Measurements from ENCODE around the gene KSR2. TPM values are rescaled to one million over a fixed set of nuclear protein-coding genes. Genes with fewer than 3 reads are reported as not detected.

The KSR2 gene
- total and polyA plus RNA-seq, 2 of the 13 experiments (the other 11 are each of a cell fraction or from before 2014, with no cell fraction given) = 0.02 TPM; not detected in 1

DNA sequence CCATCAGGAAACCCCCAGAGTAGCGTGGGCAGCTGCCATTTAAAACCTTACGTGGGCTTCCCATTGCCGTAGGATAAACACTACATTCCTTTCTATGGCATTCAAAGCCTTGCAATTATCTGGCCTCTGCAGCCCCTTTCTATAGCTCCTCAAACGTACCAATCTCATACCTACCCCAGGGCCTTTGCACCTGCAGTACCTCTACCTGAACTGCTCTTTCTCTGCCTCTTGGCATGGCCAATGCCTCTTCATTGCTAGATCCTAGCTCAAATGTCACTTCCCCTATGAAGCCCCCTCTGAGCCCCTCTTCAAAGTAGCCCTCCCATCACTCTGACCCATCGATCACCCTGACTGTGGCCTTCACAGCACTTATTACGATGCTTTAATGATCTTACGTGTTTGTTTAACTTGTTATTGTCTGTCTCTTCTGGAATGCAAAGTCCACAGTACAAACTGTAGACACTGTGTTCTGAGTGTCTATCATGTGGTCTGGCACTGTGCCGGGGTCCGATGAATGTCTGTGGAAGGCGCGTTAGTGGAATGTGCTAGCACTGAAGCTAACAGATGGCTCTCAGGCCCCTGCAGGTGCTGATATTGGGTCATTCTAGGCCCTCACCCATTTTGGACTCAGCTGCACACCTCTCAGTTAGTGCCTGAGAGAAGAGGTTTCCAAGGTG lies 450.1 kb downstream of the KSR2 start (continued):
- TF ChIP-seq, protein P1, sequence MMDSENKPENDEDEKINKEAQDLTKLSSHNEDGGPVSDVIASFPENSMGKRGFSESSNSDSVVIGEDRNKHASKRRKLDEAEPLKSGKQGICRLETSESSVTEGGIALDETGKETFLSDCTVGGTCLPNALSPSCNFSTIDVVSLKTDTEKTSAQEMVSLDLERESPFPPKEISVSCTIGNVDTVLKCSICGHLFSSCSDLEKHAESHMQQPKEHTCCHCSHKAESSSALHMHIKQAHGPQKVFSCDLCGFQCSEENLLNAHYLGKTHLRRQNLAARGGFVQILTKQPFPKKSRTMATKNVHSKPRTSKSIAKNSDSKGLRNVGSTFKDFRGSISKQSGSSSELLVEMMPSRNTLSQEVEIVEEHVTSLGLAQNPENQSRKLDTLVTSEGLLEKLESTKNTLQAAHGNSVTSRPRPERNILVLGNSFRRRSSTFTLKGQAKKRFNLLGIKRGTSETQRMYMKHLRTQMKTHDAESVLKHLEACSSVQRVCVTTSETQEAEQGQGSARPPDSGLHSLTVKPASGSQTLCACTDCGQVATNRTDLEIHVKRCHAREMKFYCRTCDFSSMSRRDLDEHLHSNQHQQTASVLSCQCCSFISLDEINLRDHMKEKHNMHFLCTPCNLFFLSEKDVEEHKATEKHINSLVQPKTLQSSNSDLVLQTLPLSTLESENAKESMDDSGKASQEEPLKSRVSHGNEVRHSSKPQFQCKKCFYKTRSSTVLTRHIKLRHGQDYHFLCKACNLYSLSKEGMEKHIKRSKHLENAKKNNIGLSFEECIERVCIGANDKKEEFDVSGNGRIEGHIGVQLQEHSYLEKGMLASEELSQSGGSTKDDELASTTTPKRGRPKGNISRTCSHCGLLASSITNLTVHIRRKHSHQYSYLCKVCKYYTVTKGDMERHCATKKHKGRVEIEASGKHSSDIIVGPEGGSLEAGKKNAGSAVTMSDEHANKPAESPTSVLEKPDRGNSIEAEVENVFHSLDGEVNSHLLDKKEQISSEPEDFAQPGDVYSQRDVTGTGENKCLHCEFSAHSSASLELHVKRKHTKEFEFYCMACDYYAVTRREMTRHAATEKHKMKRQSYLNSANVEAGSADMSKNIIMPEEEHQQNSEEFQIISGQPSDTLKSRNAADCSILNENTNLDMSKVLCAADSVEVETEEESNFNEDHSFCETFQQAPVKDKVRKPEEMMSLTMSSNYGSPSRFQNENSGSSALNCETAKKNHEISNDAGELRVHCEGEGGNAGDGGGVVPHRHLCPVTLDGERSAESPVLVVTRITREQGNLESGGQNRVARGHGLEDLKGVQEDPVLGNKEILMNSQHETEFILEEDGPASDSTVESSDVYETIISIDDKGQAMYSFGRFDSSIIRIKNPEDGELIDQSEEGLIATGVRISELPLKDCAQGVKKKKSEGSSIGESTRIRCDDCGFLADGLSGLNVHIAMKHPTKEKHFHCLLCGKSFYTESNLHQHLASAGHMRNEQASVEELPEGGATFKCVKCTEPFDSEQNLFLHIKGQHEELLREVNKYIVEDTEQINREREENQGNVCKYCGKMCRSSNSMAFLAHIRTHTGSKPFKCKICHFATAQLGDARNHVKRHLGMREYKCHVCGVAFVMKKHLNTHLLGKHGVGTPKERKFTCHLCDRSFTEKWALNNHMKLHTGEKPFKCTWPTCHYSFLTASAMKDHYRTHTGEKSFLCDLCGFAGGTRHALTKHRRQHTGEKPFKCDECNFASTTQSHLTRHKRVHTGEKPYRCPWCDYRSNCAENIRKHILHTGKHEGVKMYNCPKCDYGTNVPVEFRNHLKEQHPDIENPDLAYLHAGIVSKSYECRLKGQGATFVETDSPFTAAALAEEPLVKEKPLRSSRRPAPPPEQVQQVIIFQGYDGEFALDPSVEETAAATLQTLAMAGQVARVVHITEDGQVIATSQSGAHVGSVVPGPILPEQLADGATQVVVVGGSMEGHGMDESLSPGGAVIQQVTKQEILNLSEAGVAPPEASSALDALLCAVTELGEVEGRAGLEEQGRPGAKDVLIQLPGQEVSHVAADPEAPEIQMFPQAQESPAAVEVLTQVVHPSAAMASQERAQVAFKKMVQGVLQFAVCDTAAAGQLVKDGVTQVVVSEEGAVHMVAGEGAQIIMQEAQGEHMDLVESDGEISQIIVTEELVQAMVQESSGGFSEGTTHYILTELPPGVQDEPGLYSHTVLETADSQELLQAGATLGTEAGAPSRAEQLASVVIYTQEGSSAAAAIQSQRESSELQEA (CRISPR knock-in tag; IDR thresholded peaks at IDR 0.05; ENCODE audit: not compliant biosample characterization) = no peak
- no peak for TF ChIP-seq ZNF10 (CRISPR knock-in tag; IDR thresholded peaks at IDR 0.05; ENCODE audit: borderline replicate concordance, low read depth)
- TF ChIP-seq MTF1 (CRISPR knock-in tag; IDR thresholded peaks at IDR 0.05) = no peak
- no peak for TF ChIP-seq ZNF670 (CRISPR knock-in tag; IDR thresholded peaks at IDR 0.05; ENCODE audit: borderline replicate concordance)
- no peak for TF ChIP-seq ZNF567 (CRISPR knock-in tag; IDR thresholded peaks at IDR 0.05; ENCODE audit: borderline replicate concordance)
- no peak for TF ChIP-seq ZNF136 (CRISPR knock-in tag; IDR thresholded peaks at IDR 0.05; ENCODE audit: low read depth)
- no peak for TF ChIP-seq NR2C2 (CRISPR knock-in tag; IDR thresholded peaks at IDR 0.05; ENCODE audit: borderline replicate concordance)
- TF ChIP-seq, protein P2, sequence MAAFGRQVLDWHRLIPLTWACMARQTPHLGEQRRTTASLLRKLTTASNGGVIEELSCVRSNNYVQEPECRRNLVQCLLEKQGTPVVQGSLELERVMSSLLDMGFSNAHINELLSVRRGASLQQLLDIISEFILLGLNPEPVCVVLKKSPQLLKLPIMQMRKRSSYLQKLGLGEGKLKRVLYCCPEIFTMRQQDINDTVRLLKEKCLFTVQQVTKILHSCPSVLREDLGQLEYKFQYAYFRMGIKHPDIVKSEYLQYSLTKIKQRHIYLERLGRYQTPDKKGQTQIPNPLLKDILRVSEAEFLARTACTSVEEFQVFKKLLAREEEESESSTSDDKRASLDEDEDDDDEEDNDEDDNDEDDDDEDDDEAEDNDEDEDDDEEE (CRISPR knock-in tag; IDR thresholded peaks at IDR 0.05) = no peak
- no peak for TF ChIP-seq CENPX (CRISPR knock-in tag; IDR thresholded peaks at IDR 0.05)
- TF ChIP-seq KLF13 (CRISPR knock-in tag; IDR thresholded peaks at IDR 0.05) = no peak
- TF ChIP-seq MED1 (CRISPR knock-in tag; IDR thresholded peaks at IDR 0.05) = no peak
- TF ChIP-seq, protein P3, sequence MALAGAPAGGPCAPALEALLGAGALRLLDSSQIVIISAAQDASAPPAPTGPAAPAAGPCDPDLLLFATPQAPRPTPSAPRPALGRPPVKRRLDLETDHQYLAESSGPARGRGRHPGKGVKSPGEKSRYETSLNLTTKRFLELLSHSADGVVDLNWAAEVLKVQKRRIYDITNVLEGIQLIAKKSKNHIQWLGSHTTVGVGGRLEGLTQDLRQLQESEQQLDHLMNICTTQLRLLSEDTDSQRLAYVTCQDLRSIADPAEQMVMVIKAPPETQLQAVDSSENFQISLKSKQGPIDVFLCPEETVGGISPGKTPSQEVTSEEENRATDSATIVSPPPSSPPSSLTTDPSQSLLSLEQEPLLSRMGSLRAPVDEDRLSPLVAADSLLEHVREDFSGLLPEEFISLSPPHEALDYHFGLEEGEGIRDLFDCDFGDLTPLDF (CRISPR knock-in tag; IDR thresholded peaks at IDR 0.05) = no peak
- no peak for TF ChIP-seq ZNF777 (CRISPR knock-in tag; IDR thresholded peaks at IDR 0.05)
- TF ChIP-seq, protein P4, sequence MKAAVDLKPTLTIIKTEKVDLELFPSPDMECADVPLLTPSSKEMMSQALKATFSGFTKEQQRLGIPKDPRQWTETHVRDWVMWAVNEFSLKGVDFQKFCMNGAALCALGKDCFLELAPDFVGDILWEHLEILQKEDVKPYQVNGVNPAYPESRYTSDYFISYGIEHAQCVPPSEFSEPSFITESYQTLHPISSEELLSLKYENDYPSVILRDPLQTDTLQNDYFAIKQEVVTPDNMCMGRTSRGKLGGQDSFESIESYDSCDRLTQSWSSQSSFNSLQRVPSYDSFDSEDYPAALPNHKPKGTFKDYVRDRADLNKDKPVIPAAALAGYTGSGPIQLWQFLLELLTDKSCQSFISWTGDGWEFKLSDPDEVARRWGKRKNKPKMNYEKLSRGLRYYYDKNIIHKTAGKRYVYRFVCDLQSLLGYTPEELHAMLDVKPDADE (CRISPR knock-in tag; IDR thresholded peaks at IDR 0.05) = no peak
- TF ChIP-seq MBD4 (IDR thresholded peaks at IDR 0.05; ENCODE audit: borderline replicate concordance, low read length) = no peak
- no peak for TF ChIP-seq ZNF329 (CRISPR knock-in tag; IDR thresholded peaks at IDR 0.05; ENCODE audit: low read depth)
- no peak for TF ChIP-seq ZNF12 (CRISPR knock-in tag; IDR thresholded peaks at IDR 0.05)
- TF ChIP-seq NR2F2 (IDR thresholded peaks at IDR 0.05; ENCODE audit: borderline replicate concordance, low read depth) = no peak
- no peak for TF ChIP-seq TCF7L2 (IDR thresholded peaks at IDR 0.05; ENCODE audit: low read depth, low read length)

Data from HepG2 (cell line).